DMS153 (cell line): Measurements from ENCODE around the gene ZFAND3.
"Not testable (repeated sequence)": the region's sequence is repeated elsewhere in the genome, so short reads cannot be mapped to it uniquely, and the experiment has no call there.

Source experiments
- DNase-seq: peaks from one replicate; lab custom pipeline; 2025; lab: John Stamatoyannopoulos, UW

The ZFAND3 gene

DNA sequence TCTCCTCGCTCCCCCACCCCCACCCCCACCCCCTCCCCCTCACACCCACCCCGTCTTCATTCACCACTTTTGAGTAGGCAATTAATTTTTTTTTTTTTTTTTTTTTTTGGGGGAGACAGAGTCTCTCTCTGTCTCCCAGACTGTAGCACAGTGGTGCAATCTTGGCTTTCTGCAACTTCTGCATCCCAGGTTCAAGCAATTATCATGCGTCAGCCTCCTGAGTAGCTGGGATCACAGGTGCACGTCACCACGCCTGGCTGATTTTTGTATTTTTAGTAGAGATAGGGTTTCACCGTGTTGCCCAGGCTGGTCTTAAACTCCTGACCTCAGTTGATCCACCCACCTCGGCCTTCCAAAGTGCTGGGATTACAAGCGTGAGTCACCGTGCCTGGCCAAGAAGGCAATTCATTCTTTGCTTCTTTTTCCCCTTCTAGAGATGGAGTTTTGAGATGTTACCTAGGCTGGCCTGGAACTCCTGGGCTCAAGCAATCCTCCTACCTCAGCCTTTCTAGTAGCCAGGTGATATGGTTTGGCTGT is 230.4 kb downstream of the ZFAND3 start:
- not testable (repeated sequence) for DNase-seq

DNA sequence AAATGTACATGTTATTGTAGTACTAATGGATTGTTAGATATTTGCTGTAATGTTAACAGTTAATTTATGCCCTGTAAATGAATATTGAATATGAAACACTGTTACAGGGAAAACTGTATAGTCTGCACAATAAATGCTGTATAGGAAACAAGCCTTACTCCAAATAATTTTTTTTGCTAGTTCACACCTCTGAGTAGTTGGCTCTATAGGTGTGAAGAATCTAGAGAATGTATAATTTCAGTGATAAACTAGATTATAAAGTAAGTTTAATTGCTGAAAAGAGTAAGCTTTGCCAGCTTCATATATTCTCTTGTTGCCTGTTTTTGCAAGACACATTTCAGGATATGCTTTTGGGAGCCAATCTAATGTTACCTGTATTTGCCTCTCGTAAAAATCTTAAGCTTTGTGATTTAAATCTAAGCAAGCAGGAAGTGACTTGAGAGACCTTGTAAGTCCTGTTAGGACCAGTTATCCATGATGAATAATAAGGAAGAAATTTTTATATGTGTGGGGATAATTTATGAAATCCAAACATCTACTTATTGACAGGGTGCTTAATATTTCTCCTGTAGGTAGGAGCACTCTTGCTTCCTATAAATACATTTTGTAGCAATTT is 232.4 kb downstream of the ZFAND3 start:
- no peak for DNase-seq

DNA sequence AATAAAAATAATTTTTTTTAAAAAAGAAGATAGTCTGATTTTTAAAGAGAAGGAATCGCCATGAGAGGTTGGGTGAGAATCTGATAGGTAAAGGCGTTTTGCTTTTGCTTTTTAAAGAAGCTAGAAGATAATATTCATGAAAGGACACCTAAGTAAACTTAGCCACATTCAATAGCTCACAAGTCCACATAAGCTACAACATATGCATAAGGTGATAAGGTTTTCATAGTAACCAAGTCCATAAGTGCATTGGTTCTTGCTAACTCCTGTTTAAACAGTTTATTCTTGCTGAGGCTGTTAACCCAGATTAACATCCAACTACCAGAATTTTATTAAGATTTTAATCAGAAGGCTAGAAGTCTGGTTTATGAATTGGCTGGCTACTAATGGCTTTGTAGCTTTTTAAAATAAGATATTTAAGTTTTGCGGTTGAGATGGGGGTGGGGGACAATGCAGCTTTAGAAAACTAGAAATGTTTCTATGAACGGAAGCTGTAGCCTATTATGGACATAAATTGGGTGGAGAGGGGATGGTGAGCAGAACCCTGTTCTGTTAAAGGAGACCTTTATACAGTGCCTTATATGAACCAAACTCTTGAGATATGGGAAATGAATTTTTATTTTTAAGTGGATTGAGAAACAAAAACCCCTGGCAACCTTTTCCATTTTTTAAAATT is 235.1 kb downstream of the ZFAND3 start:
- DNase-seq, result no peak

DNA sequence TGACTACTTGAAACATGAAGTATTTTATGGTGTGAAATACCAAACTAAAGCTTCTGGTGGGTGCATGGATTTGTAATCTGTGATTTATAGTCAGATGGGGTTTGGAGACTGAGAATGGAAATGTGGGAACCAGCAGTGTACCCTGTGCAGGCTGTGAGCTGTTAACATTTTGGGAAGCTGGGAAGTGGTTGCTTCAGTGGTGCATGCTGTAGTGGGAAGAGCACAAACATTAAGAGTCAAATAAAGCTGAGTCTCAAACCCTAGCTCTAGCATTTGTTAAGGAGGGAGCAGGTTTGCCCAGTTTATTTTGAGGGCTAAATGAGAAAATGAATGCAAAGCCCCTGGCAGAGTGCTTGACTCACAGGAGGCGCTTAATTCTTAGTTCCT is 235.7 kb downstream of the ZFAND3 start:
- no peak for DNase-seq

DNA sequence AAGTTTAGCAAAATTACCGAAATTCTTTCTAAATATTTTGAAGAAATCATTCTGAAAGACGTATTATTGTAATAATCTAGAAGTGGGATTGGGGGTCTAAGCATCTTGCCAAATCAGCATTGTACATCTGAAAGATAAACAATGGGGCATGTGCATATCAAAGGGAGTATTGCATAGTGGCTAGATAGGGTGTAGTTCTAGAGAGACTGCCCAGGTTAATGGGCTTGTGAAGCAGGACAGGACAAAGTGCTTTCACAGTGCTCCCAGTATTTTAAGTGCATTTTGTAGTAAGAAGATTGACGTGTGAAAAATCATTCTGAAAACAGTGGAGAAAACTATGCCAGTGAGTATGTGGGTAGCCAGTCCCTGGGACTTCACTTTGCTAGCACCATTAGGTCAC is 236.8 kb downstream of the ZFAND3 start:
- DNase-seq, result no peak

DNA sequence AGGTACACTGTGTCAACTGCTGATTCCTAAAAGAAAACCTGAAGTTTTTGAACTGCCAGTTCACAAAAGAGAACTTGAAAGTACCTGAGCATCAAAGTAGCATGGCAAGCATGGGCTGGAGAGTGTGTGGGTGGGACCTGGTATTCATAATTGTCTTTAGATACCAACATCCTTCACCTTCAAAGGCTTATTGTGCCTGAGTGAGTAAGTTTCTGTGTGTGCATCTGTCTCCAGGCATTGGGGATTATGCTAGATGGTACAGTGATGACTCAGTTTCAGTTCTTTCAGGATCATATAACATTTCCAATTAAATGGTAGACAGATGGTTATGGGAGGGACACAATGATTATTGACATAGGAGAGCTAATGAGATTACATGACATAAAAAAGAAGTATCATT is 238.5 kb downstream of the ZFAND3 start:
- DNase-seq, result peak; percentile 12

DNA sequence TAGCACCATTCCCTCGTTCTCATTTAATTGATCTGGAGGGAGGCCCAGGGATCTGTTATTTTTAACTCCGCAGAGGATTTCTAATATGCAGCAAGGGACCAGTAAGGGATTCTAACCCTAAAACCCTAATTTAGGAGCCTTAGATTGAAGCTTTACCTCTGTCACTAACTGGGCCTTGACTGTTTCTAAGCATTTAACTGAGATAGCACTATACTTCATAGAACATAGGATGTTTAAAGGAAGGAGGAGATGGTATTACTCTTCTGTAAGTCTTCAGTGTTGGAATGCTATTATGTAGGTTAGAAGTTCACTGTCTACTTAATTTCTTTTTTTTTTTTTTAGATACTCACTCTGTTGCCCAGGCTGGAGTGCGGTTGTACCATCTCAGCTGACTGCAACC is 242.5 kb downstream of the ZFAND3 start:
- DNase-seq, result no peak

DNA sequence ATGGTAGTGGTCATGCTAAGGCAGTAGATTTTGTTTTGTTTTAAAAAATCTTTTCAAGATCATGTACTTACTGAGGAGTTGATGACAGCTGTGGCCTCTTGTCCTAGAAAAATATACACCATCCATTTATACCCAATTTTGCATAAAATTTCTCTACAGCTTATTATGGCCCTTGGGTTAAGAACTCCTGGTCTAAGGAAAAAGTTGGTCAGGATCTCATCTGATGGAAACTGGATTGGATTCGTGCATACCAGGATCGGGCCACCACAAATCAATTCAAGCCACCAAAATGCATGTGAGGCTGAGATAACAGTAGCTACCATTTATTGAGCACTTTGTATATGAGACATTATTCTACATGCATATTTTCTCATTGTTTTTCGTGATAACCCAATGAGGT is 244.4 kb downstream of the ZFAND3 start:
- no peak for DNase-seq

DNA sequence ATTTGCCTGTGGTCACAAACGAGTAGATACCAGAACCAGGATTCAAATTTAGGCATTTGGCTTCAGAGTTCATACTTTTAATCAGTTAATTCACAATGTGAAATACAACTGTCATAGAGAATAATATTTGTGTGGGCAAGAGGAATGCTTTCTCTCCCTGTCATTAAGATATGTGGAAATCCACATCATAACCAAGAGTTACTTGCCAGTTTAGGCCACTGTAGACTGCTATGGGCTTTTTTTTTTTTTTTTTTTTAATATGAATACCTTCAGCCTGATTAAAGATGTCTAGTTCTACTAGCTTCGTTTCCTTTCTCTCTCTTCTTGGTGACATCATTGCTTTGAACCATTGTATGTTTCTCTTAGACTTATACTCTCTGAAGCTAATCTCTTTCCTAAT is 244.9 kb downstream of the ZFAND3 start:
- no peak for DNase-seq

DNA sequence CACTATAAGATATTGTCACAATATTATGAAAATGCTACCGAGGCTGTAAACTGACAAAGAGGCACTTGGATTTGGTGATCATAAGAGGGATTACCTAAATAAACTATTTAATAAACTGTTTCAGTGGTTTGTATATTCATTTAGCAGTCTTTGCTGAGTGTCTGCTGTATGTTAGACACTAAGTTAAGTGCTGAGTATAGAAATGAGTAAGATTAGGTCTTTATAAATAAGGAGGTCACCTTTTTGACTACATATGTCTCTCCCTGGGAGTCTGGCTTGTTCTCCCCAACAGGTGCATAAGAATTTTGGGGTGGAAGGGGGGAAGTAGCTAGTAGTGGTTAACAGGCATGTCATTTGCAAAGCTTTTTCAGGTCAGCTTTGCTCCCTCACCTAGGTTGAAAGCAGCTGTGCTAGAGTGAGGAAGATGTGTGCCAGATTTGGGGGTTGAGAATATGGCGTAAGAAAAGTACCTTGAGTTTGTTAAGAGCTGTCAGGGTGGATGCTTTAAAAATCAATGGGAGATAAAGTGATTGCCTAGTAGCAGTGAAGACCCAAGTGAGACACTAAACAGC is 246.3 kb downstream of the ZFAND3 start:
- no peak for DNase-seq

DNA sequence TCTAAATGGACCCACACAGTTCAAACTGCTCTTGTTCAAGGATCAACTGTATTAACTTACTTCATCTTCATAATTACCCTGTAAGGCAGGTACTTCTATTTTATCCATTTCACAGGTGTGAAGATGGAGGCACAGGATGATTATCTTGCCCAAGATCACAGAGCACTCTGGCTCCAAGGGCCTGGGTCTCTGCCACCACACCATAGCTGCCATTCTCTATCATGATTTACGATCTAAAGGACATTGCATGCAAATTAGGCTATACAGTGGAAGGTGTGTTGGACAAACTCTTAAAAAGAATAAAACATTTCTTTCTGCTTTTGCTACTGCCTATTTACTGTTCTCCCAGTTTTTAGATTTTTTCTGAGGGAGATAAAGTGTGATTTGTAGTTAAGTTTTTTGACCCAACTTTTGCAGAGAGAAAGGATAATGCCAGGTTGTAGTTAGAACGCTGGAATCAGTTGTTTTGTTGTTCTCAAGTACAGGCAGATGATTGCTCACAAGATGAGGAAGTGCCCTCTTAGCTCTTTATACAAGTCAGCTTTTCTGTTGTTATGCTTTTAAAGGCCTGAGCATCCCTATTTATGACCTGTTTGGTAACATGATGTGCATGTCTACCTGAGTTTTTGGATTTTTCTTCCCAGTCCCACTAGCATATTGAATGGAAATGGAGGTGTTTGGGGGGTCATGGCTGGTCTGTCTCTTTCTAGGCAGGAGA is 247.9 kb downstream of the ZFAND3 start:
- DNase-seq, result peak; percentile 44

DNA sequence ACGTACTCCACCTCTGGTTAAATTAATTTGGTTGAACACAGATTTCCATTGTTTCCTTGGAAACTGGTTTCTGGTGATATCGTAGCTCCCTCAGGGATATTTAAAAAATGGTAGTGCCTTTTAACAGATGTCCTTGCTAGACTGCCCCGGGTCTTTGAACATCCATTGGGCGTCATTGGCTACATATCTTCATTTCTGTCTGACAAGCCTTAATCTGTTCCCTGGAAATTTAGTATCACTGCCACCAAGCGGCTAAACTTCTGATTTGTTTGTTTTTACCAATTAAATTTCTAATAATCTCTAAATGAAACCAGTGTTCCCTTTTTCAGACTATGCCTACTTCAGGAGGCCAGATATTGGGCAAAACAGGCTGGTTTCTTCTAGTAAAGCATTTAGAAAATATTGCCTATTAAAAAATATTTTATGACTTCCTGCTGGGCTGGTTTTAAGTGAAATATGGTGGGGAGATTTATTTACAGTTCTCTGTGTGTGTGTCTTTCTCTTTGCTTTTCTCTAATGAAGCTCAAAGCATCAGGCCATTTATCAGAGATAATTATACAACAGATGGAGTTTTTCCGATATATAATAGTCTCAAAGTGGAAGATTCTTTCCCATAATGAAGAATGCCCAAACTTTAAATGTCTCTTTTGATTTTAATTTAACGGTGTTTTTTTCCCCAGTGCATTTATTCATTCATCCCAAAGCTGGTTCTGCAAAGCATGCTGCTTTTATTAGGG is 249.5 kb downstream of the ZFAND3 start:
- no peak for DNase-seq

DNA sequence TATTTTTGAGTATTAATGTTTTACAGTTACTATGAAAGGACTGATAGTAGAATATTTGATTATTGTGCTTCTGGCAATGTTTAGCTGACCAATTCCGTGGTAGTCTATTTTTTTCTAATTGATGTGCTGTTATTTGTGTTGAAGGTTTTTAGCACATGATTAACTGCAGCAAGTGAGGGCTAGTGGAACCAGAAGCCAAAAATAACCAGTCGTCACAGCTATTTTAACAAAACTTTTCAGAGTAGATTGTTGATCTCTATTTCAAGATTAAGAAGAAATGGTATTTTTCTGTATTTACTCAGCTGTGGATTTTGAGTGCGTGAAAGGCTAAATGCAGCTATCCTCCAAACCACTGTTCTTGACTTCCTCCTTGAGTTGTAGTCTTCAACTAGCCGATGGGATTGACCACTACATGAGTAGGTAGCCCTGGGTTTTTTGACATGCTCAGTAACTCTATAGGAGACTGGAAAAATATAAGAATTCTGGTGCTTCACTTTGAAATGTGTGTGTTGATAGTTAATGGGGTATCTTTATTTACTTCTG is 258.0 kb downstream of the ZFAND3 start:
- no peak for DNase-seq

DNA sequence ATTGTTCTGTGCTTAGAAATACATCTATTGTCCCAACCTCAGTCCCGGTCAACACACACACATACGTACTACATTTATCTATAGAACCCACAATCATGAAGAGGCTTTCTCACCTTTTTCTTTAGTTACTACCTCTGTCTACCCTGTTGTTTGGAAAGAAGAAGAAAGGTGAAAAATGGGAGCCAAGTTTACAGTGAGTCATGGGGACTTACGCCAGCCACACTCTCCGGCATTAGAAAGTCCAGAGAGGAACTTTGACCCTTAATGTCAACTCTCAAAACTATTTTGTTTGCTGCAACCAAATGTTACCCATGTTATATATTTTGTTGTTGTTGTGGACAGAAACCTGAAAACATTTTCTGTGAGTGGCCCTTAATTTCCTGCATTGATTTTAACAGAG is 259.1 kb downstream of the ZFAND3 start:
- no peak for DNase-seq

DNA sequence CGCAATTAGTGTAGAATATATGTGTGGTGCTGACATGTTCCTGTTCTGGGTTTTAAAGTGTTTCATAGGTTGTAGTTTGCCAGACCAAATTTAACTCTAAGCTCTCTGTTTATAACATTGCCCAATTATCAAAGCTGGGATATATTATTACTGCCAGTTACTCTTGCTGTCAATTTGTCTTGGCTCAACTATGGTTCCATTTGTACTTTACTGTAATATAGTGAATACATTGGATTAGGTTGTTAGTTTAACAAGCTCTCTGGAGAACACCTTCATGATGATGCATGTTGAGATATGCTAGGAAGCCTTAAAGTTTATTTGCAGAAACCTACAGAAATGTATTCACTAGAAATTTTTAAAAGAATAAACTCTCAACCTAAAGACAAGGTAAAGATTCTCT is 259.6 kb downstream of the ZFAND3 start:
- no peak for DNase-seq

DNA sequence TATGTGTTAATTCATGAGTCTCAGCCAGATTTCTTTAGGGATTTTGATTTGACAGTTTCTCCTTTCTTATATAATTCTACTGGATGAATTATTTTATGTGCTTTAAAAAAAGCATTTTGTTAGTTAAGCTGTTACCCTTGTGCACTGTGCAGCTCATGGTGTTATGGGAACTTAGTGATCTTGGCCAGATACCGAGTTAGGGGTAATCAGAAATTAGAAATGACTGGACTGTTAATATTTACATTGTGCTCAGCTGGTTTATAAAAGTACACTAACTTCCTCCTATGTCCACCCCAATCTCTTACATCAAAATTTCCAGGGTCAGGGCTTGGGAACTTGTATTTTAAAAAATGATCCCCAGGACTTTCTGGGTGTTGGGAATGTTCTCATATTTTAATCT is 260.0 kb downstream of the ZFAND3 start:
- no peak for DNase-seq

DNA sequence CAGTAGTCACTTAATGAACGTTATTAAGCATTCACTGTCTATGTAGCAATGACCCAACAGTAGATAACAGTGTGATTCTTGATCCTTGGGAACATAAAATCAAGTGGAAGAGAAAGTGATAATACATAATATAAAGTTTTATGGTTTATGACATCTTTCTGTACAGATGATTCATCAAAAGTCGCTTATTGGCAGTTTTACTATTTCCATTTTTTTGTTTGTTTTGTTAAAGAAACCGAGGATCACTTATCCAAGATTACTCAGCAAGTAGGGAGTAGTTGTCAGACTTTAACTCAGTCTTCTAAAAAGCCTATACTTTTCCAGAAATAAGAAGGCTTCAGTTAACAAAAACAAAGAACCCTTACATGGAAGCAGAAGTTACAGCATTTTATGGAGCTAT is 260.8 kb downstream of the ZFAND3 start:
- no peak for DNase-seq

DNA sequence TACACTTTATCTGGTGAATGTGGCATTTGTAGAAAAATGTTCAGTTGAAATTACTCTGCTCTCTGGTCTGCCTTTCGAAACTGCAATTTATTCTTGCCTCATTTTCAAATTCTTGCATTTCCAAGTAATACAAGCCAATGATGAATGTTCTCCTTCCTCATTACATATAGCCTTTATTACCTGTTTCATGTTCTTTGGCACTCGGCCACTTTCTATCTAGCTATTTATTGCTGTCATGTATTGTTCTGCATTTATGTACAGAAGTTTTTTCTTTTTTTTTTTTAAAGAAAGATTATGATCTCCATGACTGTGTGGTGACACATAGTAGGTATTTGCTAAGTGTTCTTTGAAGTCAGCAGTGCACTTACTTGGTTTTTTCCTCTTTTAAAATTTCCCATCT is 261.4 kb downstream of the ZFAND3 start:
- no peak for DNase-seq

DNA sequence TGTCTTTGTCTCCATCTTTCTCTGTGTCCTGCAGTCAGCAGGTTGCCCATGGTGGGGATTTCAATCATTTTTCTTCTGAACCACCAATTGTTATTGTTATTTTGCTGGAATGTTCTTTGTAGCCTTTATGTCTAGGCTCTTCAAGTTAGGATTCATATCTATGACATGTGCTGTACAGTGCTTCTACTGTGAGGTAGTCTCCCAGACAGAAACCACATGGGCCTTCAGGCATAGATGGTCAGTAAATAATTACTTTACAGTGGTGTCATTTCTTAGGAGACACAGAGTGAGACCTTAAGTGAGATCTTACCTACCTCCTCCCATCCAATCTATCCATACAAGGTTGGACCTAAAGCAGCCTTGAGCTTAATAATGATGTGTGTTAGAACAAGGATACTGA is 265.5 kb downstream of the ZFAND3 start:
- DNase-seq, result no peak

DNA sequence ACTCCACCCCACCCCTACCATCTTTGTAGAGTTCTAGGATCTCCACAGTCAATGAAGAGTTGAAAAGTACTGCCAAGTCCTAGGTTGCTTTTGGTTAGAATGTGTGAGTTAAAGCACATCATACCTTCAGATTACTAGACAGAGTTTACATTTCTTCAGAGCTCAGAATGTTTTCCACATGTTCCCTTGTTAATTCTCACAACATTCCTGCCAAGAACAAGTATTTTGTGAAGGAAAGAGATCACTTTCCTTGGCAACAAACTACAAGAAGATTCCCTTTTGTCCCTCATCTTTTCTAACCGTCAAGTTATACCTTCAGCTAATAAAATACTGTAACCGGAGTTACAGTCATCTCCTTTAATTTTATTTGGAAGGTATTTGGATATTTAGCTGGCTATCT is 266.8 kb downstream of the ZFAND3 start:
- no peak for DNase-seq

DNA sequence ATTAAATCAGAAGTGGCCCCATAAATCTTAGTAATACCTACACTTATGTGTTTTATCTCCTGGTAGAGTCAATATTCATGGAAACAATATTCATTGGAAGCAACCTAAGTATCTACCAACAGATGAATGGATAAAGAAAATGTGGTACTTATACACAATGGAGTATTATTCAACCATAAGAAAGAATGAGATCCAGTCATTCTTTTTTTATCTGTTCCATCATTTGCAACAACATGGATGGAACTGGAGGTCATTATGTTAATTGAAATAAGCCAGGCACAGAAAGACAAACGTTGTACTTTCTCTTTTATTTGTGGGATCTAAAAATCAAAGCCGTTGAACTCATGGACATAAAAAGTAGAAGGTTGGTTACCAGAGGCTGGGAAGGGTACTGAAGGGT is 268.5 kb downstream of the ZFAND3 start:
- DNase-seq, result no peak

DNA sequence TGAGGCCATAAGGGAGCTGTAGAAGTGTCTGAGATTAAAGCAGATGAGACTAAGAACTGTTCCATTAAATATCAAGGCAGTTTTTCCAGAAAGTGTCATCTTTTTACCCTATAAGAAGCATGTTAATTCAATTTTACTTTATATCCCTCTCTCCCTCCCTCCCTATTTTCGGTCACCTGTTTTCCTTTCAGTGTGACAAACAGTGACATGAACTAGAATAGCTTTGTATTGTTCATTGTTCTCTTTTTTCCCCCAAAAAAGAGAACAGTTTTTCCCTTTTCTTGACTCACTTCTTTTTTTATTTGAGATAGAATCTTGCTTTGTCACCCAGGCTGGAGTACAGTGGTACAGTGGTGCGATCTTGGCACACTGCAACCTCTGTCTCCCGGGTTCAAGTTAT is 269.3 kb downstream of the ZFAND3 start:
- no peak for DNase-seq
